Measurements from ENCODE around the gene CPLX4.

The CPLX4 gene

GRCh38 chr18:59306640-59307039, 11.8 kb downstream of the CPLX4 start:
- DNase-seq (ENCODE audit: low spot score): no peak

GRCh38 chr18:59305295-59305694, 13.2 kb downstream of the CPLX4 start:
- DNase-seq (ENCODE audit: low spot score): no peak

- no peak for DNase-seq (ENCODE audit: low spot score)
Observed at GRCh38 chr18:59303656-59304195, 14.7 kb downstream of the CPLX4 start.

- DNase-seq (ENCODE audit: low spot score): no peak
Observed at GRCh38 chr18:59303006-59303405, 15.4 kb downstream of the CPLX4 start.

DNA sequence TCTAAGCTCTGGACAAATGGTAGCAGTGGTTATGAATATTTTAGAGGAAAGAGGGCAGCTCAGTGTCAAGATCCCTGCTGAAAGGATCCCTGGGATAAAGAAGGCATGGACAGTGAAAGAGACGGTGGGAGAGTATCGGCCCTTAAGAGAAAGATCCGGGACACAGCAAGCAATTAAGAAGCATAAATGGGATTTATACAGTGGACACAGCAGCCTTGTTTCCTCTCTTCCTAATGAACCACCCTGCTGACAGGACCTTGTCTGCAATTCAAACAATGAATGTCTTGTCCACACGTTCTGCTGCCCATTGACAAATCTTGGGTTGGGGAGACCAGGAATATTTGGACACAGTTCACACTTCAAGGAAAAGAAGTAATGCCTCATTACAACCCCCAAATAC, 16.5 kb downstream of the CPLX4 start:
- no peak for DNase-seq (ENCODE audit: low spot score)

DNA sequence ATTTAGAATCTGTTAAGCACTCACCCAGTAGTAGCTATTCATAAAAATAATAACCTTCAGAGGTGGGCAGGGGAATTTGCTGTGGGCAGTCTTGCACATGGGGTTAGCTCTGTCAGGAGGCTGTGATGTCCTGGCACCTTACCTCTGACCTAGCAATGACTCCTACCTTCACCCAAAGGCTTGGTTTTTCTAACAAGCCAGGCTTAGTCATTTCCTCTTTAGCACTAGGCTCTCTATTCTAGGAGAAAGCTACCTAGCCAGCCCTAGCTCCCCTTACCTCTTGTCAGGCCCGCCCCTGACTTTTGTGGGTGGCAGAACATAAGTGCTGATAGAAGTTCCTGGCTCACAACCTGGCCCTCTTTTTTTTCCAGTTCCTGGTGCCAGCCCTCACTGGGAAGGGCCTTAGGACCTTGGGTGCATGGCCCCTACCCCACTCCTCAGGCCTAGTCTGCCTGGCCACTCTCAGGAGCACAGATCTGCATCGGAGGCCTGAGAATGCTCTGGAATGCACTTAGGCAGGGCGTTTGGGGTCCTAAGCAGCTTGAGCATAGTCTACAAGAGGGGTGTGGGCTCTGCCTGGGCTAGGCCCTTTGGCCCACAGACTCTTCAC, 17.7 kb downstream of the CPLX4 start:
- no peak for DNase-seq (ENCODE audit: low spot score)

DNA sequence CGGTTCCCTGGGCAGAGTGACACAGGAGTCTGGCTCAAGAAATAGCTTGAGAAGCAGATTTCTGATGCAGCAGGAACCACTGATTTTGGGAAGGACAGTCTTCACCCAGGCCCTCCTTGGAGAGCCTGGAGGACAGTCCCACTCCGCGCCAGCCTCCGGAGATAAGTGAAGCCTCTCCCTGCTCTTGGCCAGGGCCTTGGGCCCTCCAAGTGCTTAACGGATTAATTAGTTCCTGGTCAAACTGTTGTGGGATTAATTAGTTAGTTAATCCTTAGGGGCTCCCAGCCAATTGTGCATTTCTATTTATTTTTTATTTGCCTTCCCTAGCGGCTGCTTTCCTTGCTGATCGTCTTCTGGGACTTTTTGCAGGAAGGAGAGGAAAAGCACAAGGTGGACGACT, 19.6 kb downstream of the CPLX4 start:
- no peak for DNase-seq (ENCODE audit: low spot score)

DNA sequence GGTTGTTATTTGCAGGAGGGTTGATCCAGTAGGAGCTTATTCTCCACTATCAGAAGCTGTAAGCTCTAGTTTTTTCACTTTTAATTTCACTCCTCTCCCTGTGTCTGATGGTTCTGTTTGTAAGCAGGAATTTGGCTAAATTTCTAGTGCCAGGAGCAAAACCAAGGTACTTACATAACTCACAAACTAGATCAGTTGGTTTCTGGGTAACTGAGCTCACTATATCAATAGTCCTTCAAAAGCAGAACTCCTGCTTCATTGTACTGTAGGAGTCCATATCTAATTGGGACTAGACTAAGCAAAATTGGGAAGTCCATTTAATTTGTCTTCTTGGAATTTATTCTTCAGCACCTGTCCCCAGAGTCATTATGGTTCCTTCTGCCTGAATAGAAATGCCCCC, 25.1 kb downstream of the CPLX4 start:
- no peak for DNase-seq (ENCODE audit: low spot score)

DNA sequence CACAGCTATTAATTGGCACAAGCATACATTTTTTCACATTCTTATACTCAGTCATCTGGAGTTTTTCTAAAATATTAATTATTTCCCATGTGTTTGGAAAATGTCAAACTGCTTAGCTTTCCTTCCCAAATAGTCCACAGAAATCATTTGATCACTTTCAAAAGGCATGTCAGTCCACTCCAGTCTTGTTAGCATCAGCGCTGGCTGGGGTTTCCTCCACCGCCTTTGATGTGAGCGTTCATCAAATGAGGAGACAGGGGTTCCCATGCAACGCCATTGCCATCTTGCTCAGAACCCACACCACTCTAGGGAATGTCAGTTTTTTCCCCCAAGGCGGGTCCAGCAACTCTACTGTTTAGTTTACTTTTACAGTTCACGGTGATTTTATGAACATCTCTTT, 32.1 kb downstream of the CPLX4 start:
- no peak for DNase-seq (ENCODE audit: low spot score)

DNA sequence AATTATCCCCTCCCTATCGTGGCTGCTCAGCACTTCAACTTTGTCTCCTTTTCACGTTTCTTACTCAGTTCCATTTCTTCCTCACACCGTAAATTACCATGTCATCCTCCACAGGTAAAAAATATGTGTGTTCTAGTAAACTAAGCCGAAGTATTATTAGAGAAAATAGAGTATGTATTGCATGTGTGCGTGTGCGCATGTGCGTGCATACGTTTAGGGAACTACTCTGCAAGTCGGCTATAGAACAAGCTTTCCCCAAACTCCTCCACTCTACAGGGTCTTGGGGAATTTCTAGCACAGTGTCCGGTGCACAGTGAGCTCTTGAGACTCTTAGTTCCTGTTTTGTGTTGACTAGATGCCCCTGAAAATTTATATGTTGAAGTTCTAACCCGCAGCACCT, 36.1 kb downstream of the CPLX4 start:
- no peak for DNase-seq (ENCODE audit: low spot score)

GRCh38 chr18:59279722-59280121, 38.7 kb downstream of the CPLX4 start:
- no peak for DNase-seq (ENCODE audit: low spot score)

DNA sequence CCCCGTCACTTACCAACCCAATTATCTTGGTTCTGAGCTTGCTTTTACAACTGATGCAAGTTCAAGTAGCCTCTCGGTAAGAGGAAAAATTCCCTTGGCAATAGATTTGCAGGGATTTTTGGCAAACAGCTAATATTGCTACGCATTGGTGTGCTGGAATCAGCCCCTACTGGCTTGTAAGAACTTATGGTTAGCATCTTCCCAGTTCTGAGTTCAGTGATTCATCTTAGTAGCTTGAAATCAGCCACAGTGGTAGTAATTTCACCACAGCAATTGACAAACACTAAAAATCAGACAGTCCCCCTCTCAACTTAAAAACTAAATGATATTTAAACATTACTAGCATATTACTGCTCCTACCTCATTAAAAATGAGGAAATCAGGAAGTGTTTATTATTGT, 39.3 kb downstream of the CPLX4 start:
- DNase-seq (ENCODE audit: low spot score): no peak

GRCh38 chr18:59278793-59279192, 39.7 kb downstream of the CPLX4 start:
- no peak for DNase-seq (ENCODE audit: low spot score)

- no peak for DNase-seq (ENCODE audit: low spot score)
Observed at GRCh38 chr18:59276047-59276446, 42.4 kb downstream of the CPLX4 start.

DNA sequence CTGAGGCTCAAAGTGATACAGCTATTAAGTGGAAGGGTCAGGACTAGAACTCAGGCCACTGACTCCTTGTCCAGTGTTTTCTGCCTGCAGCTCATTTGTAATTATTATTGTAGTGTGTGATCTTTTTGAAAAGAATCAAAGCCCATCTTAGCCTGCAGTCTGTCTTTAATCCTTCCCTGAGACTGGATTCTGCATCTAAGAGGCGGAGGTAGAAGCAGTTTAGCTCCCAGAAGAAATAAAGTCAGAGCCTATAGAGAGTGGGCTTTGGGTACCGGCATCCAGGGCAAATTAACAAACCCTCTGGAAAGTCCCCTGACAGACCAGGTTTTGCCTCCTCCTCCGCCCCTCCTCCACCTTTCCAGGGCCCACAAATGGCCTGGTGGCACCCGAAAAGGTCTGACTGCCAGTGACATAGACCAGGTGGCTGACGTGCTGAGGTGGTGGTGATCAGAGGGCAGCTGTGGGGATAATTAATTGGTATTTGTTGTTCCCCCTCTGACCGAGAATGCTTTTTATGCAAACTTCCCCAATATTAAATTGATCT, 43.0 kb downstream of the CPLX4 start:
- no peak for DNase-seq (ENCODE audit: low spot score)

DNA sequence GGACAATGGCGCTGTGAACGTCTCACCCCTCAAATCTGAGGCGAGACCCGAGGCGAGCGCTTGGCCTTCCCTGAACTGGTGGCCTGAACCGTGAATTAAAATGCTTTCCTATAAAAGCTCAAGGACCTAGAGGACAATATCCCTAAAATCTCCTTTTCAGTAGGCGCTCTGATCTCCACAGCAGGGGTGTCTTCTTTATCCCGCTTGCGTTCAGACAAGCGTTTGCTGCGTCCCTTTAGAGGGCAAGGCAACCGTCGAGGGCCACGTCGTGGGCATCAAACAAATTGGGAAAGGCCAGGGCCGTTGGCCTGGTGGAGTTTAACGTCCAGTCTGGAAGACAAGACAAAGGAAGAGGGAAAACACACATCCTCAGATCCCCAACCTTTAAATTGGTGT, 43.9 kb downstream of the CPLX4 start:
- no peak for DNase-seq (ENCODE audit: low spot score)

DNA sequence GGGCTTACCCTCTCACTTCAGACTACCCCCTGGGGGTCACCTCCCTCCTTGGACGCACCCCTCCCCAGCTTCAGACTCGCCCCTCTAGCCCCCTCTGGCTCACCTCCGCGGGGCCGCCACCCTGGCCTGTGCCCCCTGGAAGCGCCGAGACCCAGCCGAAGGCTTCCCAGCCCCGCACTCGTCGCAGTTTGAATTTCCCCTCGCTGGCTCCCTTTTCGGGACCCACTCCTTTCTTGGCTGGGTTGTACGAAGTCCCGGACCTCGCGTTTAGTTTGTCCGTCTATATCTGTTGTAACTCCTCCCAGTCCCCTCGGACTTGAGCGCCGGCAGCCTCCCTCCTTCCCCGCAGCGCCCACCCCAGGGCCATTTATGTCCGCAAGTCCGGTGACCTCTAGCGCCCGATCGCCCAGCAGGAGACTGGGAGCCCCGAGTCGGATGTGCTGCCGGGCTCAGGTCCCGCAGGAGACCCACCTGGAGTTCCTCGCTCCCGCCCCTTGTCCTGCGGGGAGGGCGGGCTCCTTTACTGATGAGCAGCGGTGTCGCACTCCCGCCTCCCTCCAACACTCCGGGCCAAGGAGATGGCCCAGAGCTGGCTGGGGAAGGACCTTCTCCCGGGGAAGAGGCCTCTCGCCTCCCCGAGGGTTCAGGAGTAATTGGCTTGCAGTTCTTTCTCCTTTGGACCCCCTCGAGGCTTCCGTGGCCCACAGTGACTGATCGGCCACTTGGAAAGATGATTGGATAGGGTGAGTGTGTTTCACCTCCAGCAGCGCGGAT, 44.5 kb downstream of the CPLX4 start:
- DNase-seq (ENCODE audit: low spot score): no peak

GRCh38 chr18:59272891-59273758, 45.3 kb downstream of the CPLX4 start, which contains the start of gene RAX:
RAX (minus strand) TSS chr18:59273454; CDS start chr18:59273206, 248 bp downstream.
- no peak for DNase-seq (ENCODE audit: low spot score)

- DNase-seq (ENCODE audit: low spot score): no peak
Observed at GRCh38 chr18:59272221-59272888, 46.1 kb downstream of the CPLX4 start.

DNA sequence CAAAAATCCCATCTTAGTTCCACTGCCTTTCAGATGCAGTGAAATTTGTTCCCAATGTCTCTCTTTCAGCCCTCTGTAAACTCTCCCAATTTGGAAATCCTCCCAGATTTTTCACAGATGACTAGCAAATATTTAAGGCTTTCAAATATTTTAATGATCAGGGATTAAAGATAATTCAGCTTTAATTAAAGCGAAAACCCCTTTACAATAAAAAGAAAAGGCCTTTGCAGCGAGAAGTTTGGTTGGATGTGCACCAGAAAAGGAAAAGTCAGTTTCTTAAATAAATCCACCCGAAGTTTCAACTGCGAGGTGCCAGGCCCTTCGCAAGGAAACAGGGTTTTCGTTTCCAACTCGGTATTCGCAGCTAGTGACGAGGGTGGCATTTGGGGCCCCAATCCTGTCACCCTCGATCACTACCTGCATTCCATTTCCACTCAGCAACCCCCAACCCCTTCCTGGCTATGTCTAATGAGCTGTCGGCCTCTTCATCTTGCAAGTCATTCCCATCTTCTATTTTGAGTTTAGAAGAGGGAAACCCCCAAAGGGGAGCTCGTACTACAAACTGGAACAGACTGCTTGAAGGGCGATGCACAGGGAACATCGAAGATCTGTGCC, 46.7 kb downstream of the CPLX4 start:
- DNase-seq (ENCODE audit: low spot score): no peak

- DNase-seq (ENCODE audit: low spot score): no peak
Observed at GRCh38 chr18:59270689-59271257, 47.7 kb downstream of the CPLX4 start.

Measured in CD4-positive, alpha-beta T cell treated with Interleukin-15 for 4 hours (primary cell).